ENCODE results near the gene CDK4.

The CDK4 gene

GRCh38 chr12:57751788-57752667 is at the start of gene CDK4:
CDK4 (minus strand) TSS chr12:57752310; CDS start chr12:57751717, 593 bp downstream.
- peak; percentile 100 for DNase-seq
- TF ChIP-seq POLR2A (IDR thresholded peaks at IDR 0.05; ENCODE audit: low read length) (peak; percentile 88), GATA1 (IDR thresholded peaks at IDR 0.05; ENCODE audit: low read depth, low read length) (no peak)

- no peak for DNase-seq
- no peak for TF ChIP-seq POLR2A (IDR thresholded peaks at IDR 0.05; ENCODE audit: low read length)
- no peak for TF ChIP-seq GATA1 (IDR thresholded peaks at IDR 0.05; ENCODE audit: low read depth, low read length)
These were observed 48.9 kb upstream of the CDK4 start for GRCh38 chr12:57800965-57801364.

- no peak for DNase-seq
- TF ChIP-seq POLR2A (IDR thresholded peaks at IDR 0.05; ENCODE audit: low read length) (no peak), GATA1 (IDR thresholded peaks at IDR 0.05; ENCODE audit: low read depth, low read length) (no peak)
These were observed 45.8 kb upstream of the CDK4 start for GRCh38 chr12:57797933-57798332.

- no peak for TF ChIP-seq POLR2A (IDR thresholded peaks at IDR 0.05; ENCODE audit: low read length)
These were observed 44.9 kb upstream of the CDK4 start for GRCh38 chr12:57796996-57797395.

GRCh38 chr12:57795354-57795753 is 43.2 kb upstream of the CDK4 start:
- DNase-seq, result no peak
- no peak for TF ChIP-seq POLR2A (IDR thresholded peaks at IDR 0.05; ENCODE audit: low read length)
- TF ChIP-seq GATA1 (IDR thresholded peaks at IDR 0.05; ENCODE audit: low read depth, low read length), result no peak

More at GRCh38 chr12:57796996-57797395, 44.9 kb upstream of the CDK4 start:
- DNase-seq, result no peak

- DNase-seq, result peak in 1 of 2 experiments; percentile 16
- TF ChIP-seq GATA1 (IDR thresholded peaks at IDR 0.05; ENCODE audit: low read depth, low read length), result no peak
- no peak for TF ChIP-seq POLR2A (IDR thresholded peaks at IDR 0.05; ENCODE audit: low read length)
These were observed 41.8 kb upstream of the CDK4 start for GRCh38 chr12:57793920-57794319.

- DNase-seq, result no peak
- no peak for TF ChIP-seq GATA1 (IDR thresholded peaks at IDR 0.05; ENCODE audit: low read depth, low read length)
- no peak for TF ChIP-seq POLR2A (IDR thresholded peaks at IDR 0.05; ENCODE audit: low read length)
These were observed 31.8 kb upstream of the CDK4 start for GRCh38 chr12:57783861-57784260.

GRCh38 chr12:57783466-57783801 is 31.3 kb upstream of the CDK4 start:
- TF ChIP-seq POLR2A (IDR thresholded peaks at IDR 0.05; ENCODE audit: low read length) (no peak), GATA1 (IDR thresholded peaks at IDR 0.05; ENCODE audit: low read depth, low read length) (no peak)
- DNase-seq, result no peak

GRCh38 chr12:57782608-57783465 is 30.7 kb upstream of the CDK4 start, which contains the start of gene TSFM:
TSFM (plus strand) TSS chr12:57782787; CDS start chr12:57782802, 15 bp downstream.
- peak; percentile 98 to 99 for DNase-seq
- TF ChIP-seq POLR2A (IDR thresholded peaks at IDR 0.05; ENCODE audit: low read length), result peak; percentile 94
- TF ChIP-seq GATA1 (IDR thresholded peaks at IDR 0.05; ENCODE audit: low read depth, low read length), result no peak

GRCh38 chr12:57782243-57782607 is 30.1 kb upstream of the CDK4 start:
- TF ChIP-seq POLR2A (IDR thresholded peaks at IDR 0.05; ENCODE audit: low read length), result no peak
- no peak for TF ChIP-seq GATA1 (IDR thresholded peaks at IDR 0.05; ENCODE audit: low read depth, low read length)
- no peak for DNase-seq

- DNase-seq, result no peak
- TF ChIP-seq POLR2A (IDR thresholded peaks at IDR 0.05; ENCODE audit: low read length) (no peak), GATA1 (IDR thresholded peaks at IDR 0.05; ENCODE audit: low read depth, low read length) (no peak)
These were observed 29.7 kb upstream of the CDK4 start for GRCh38 chr12:57781801-57782200.

GRCh38 chr12:57781244-57781643 is 29.1 kb upstream of the CDK4 start:
- TF ChIP-seq POLR2A (IDR thresholded peaks at IDR 0.05; ENCODE audit: low read length) (no peak), GATA1 (IDR thresholded peaks at IDR 0.05; ENCODE audit: low read depth, low read length) (no peak)
- no peak for DNase-seq

- no peak for DNase-seq
- TF ChIP-seq POLR2A (IDR thresholded peaks at IDR 0.05; ENCODE audit: low read length), result no peak
- no peak for TF ChIP-seq GATA1 (IDR thresholded peaks at IDR 0.05; ENCODE audit: low read depth, low read length)
These were observed 28.3 kb upstream of the CDK4 start for GRCh38 chr12:57780284-57780897.

- no peak for TF ChIP-seq POLR2A (IDR thresholded peaks at IDR 0.05; ENCODE audit: low read length)
- no peak for TF ChIP-seq GATA1 (IDR thresholded peaks at IDR 0.05; ENCODE audit: low read depth, low read length)
- peak in 1 of 2 experiments; percentile 16 for DNase-seq
These were observed 27.6 kb upstream of the CDK4 start for GRCh38 chr12:57779736-57780135.
